ENCODE data around the gene ATR.

The ATR gene

GRCh38 chr3:142623194-142623593, 44.7 kb upstream of the ATR start:
- no peak for TF ChIP-seq TAF1 (IDR thresholded peaks at IDR 0.05; ENCODE audit: borderline replicate concordance, insufficient read depth, low read length)
- TF ChIP-seq SIN3A (IDR thresholded peaks at IDR 0.05; ENCODE audit: borderline replicate concordance, insufficient read depth, low read length), result no peak
- no peak for TF ChIP-seq FOXP2 (optimal IDR thresholded peaks at IDR 0.05; ENCODE audit: borderline replicate concordance, extremely low read depth, extremely low read length, insufficient read depth)
- TF ChIP-seq REST (IDR thresholded peaks at IDR 0.05; ENCODE audit: insufficient read depth in 1 of 2, low read depth in 2 of 2, low read length in 2 of 2), result no peak
- no peak for TF ChIP-seq POLR2AphosphoS5 (IDR thresholded peaks at IDR 0.05; ENCODE audit: low read depth, low read length)

GRCh38 chr3:142622405-142622804, 43.9 kb upstream of the ATR start:
- no peak for TF ChIP-seq SIN3A (IDR thresholded peaks at IDR 0.05; ENCODE audit: borderline replicate concordance, insufficient read depth, low read length)
- no peak for TF ChIP-seq TAF1 (IDR thresholded peaks at IDR 0.05; ENCODE audit: borderline replicate concordance, insufficient read depth, low read length)
- no peak for TF ChIP-seq POLR2AphosphoS5 (IDR thresholded peaks at IDR 0.05; ENCODE audit: low read depth, low read length)
- TF ChIP-seq FOXP2 (optimal IDR thresholded peaks at IDR 0.05; ENCODE audit: borderline replicate concordance, extremely low read depth, extremely low read length, insufficient read depth), result no peak
- TF ChIP-seq REST (IDR thresholded peaks at IDR 0.05; ENCODE audit: insufficient read depth in 1 of 2, low read depth in 2 of 2, low read length in 2 of 2), result no peak

GRCh38 chr3:142618917-142619461, 40.5 kb upstream of the ATR start:
- TF ChIP-seq REST (IDR thresholded peaks at IDR 0.05; ENCODE audit: insufficient read depth in 1 of 2, low read depth in 2 of 2, low read length in 2 of 2) (no peak), POLR2AphosphoS5 (IDR thresholded peaks at IDR 0.05; ENCODE audit: low read depth, low read length) (no peak), TAF1 (IDR thresholded peaks at IDR 0.05; ENCODE audit: borderline replicate concordance, insufficient read depth, low read length) (no peak), SIN3A (IDR thresholded peaks at IDR 0.05; ENCODE audit: borderline replicate concordance, insufficient read depth, low read length) (no peak), FOXP2 (optimal IDR thresholded peaks at IDR 0.05; ENCODE audit: borderline replicate concordance, extremely low read depth, extremely low read length, insufficient read depth) (no peak)

GRCh38 chr3:142615171-142615570, 36.6 kb upstream of the ATR start:
- no peak for TF ChIP-seq SIN3A (IDR thresholded peaks at IDR 0.05; ENCODE audit: borderline replicate concordance, insufficient read depth, low read length)

GRCh38 chr3:142614059-142614626, 35.6 kb upstream of the ATR start:
- TF ChIP-seq FOXP2 (optimal IDR thresholded peaks at IDR 0.05; ENCODE audit: borderline replicate concordance, extremely low read depth, extremely low read length, insufficient read depth), result no peak
- no peak for TF ChIP-seq SIN3A (IDR thresholded peaks at IDR 0.05; ENCODE audit: borderline replicate concordance, insufficient read depth, low read length)
- no peak for TF ChIP-seq TAF1 (IDR thresholded peaks at IDR 0.05; ENCODE audit: borderline replicate concordance, insufficient read depth, low read length)
- TF ChIP-seq POLR2AphosphoS5 (IDR thresholded peaks at IDR 0.05; ENCODE audit: low read depth, low read length), result no peak
- no peak for TF ChIP-seq REST (IDR thresholded peaks at IDR 0.05; ENCODE audit: insufficient read depth in 1 of 2, low read depth in 2 of 2, low read length in 2 of 2)

Data from PFSK-1 (cell line).